C4-2B (cell line): ENCODE measurements around the gene C16orf90.
"Not testable (repeated sequence)": the region's sequence is repeated elsewhere in the genome, so short reads cannot be mapped to it uniquely, and the experiment has no call there.

Experiments used
- H3K27ac ChIP-seq: fragments of 450-650 bp; 2 replicates; pipeline ENCODE4 v1.5.1; 2017
- ZFX ChIP-seq: fragments of 450-650 bp; IDR thresholded peaks from 2 replicates; pipeline ENCODE4 v1.6.1; 2017
- TF ChIP-seq, protein P1 (sequence below): fragments of 450-650 bp; conservative IDR thresholded peaks from 2 replicates; pipeline ENCODE4 v1.5.1; 2017; ENCODE audit warnings: mild to moderate bottlenecking

C16orf90 gene

DNA sequence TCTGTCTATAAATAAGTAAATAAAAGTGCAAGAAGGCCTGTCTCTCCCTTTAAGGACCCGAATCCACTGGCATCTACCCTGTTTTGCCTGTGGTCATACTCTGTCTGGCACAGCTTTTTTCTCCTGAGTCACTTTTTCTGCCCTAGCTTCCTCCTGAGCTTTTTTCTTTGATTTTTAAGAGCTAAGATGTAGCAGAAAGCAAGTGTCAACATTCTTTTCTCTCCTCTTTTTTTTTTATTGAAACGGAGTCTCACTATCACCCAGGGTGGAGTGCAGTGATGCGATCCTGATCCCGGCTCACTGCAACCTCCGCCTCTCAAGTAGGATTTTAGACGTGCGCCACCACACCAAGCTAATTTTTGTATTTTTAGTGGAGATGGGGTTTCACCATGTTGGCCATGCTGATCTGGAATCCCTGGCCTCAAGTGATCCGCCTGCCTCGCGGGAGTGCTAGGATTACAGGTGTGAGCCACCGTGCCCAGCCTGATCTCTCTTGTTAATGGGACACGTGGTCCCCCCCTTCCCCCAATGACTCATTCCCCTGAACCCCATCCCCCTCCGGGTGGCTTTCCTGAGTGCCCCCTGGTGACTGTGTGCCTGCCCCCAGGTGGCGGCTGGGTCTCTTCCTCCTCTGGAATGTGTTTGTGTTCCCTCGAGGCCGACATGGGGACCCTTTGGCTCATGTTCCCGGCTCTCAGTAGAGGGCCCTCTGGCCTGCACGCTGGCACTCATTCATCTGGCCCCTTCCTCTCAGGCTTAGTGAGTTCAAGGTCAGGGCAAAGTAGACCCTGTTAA is 14.2 kb downstream of the C16orf90 start:
- H3K27ac ChIP-seq, result no peak overlapping the region
- TF ChIP-seq ZFX, result no peak
- TF ChIP-seq, protein P1, sequence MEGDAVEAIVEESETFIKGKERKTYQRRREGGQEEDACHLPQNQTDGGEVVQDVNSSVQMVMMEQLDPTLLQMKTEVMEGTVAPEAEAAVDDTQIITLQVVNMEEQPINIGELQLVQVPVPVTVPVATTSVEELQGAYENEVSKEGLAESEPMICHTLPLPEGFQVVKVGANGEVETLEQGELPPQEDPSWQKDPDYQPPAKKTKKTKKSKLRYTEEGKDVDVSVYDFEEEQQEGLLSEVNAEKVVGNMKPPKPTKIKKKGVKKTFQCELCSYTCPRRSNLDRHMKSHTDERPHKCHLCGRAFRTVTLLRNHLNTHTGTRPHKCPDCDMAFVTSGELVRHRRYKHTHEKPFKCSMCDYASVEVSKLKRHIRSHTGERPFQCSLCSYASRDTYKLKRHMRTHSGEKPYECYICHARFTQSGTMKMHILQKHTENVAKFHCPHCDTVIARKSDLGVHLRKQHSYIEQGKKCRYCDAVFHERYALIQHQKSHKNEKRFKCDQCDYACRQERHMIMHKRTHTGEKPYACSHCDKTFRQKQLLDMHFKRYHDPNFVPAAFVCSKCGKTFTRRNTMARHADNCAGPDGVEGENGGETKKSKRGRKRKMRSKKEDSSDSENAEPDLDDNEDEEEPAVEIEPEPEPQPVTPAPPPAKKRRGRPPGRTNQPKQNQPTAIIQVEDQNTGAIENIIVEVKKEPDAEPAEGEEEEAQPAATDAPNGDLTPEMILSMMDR, result no peak

- no peak for TF ChIP-seq ZFX
- TF ChIP-seq, protein P1, result no peak
- no peak overlapping the region for H3K27ac ChIP-seq
These were observed 15.6 kb downstream of the C16orf90 start for GRCh38 chr16:3479654-3480216.

DNA sequence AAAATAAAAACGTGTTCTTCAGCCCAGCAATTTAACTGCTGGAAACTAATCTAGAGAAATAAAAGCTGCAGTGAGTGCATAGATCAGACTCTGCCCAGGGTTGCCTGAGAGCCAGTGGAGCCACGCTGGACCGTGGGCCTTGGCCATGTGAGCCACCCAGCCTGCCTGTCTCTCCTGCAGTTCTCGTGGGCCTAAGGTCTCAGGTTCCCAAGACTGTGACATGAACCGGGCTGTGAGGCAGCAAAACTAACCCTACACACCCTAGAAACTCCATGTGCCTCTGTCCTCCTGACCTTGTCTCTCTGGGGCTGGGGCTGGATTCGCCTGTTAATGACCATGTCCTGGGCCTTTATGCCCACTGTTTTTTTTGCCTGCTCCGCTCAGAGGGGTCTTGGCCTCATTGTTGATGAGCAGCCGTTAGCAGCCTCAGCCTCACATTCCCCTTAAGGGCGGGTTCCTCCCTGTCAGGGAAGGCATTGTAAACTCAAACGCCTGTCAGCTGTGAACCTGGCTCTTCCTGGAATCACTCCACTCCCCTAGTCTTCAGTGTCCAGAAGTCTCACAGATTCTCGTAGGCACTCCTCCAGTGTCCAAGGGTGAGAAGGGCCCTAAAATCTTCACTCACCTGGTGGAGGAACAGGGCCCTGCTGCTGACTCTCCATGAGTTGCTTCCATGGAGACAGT is 16.9 kb downstream of the C16orf90 start:
- TF ChIP-seq ZFX, result no peak
- TF ChIP-seq, protein P1, result no peak
- H3K27ac ChIP-seq, result no peak overlapping the region

- no peak for TF ChIP-seq ZFX
- TF ChIP-seq, protein P1, result no peak
- H3K27ac ChIP-seq, result no peak overlapping the region
These were observed 18.9 kb downstream of the C16orf90 start for GRCh38 chr16:3476409-3476808.

DNA sequence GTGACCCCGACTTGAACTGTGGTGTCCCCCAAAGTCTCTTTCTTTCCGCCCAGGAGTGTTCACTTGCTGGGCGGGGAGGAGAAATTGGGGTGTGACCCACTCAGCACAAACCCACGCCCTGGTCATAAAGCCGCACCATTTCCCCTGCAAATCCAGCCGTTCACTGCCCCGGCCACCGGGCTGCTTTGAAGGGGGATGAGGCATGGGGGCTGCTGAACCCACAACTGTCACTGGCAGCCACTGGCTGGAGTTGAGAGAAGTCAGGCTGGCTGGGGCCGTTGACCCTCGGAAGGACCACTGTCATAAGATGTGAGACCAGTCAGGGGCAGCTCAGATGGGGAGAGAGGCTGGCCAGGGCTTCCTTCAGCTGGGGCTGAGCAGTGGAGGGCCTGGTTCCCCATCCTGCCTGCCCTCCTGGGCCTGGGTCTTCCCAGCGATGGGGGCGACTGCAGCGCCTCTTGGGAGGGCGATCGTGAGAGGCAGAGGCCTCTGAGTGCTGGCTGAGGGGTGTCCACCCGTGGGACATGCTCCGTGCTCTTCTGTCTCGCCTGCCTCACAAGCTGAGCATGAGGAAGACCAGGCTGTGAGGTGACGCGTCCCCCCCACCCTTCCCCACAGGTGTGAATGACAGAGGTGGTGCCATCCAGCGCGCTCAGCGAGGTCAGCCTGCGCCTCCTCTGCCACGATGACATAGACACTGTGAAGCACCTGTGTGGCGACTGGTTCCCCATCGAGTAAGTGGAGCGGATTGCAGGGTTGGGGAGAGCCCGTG is 19.5 kb downstream of the C16orf90 start:
- TF ChIP-seq, protein P1, result no peak
- no peak for TF ChIP-seq ZFX
- no peak overlapping the region for H3K27ac ChIP-seq

GRCh38 chr16:3474870-3475269 is 20.4 kb downstream of the C16orf90 start:
- not testable (repeated sequence) for H3K27ac ChIP-seq

- H3K27ac ChIP-seq, result no peak overlapping the region
- TF ChIP-seq ZFX, result no peak
- TF ChIP-seq, protein P1, result no peak
These were observed 21.0 kb downstream of the C16orf90 start for GRCh38 chr16:3474136-3474779.

- not testable (repeated sequence) for H3K27ac ChIP-seq
These were observed 21.7 kb downstream of the C16orf90 start for GRCh38 chr16:3473596-3473943.
